GM12872 (cell line): Measurements from ENCODE around the gene FBXO9.

Experiments
- CTCF ChIP-seq: IDR thresholded peaks from 3 replicates; pipeline ENCODE4 v1.5.1; 2011; ENCODE audit warnings: low read depth, mild to moderate bottlenecking, low read length, moderate library complexity; ENCODE audit not compliant: insufficient read depth

FBXO9 gene

GRCh38 chr6:53125276-53125675 lies 60.1 kb downstream of the FBXO9 start:
- no peak for TF ChIP-seq CTCF

- no peak for TF ChIP-seq CTCF
These were observed 63.6 kb downstream of the FBXO9 start for GRCh38 chr6:53128842-53129241.

GRCh38 chr6:53130569-53131290 lies 65.5 kb downstream of the FBXO9 start:
- TF ChIP-seq CTCF: no peak

GRCh38 chr6:53133961-53134360 lies 68.8 kb downstream of the FBXO9 start:
- TF ChIP-seq CTCF: no peak

GRCh38 chr6:53134601-53135235 lies 69.5 kb downstream of the FBXO9 start:
- no peak for TF ChIP-seq CTCF

- TF ChIP-seq CTCF: no peak
These were observed 70.9 kb downstream of the FBXO9 start for GRCh38 chr6:53136000-53136609.

GRCh38 chr6:53139841-53140413 lies 74.7 kb downstream of the FBXO9 start:
- TF ChIP-seq CTCF: no peak
